Measurements from ENCODE around the gene SEPTIN12. TPM values are rescaled to one million over a fixed set of nuclear protein-coding genes. Genes with fewer than 3 reads are reported as not detected.

SEPTIN12 gene
- total and polyA plus RNA-seq, 10 of the 15 experiments (the other 5 are each of a cell fraction or from before 2014, with no cell fraction given), result not detected

DNA sequence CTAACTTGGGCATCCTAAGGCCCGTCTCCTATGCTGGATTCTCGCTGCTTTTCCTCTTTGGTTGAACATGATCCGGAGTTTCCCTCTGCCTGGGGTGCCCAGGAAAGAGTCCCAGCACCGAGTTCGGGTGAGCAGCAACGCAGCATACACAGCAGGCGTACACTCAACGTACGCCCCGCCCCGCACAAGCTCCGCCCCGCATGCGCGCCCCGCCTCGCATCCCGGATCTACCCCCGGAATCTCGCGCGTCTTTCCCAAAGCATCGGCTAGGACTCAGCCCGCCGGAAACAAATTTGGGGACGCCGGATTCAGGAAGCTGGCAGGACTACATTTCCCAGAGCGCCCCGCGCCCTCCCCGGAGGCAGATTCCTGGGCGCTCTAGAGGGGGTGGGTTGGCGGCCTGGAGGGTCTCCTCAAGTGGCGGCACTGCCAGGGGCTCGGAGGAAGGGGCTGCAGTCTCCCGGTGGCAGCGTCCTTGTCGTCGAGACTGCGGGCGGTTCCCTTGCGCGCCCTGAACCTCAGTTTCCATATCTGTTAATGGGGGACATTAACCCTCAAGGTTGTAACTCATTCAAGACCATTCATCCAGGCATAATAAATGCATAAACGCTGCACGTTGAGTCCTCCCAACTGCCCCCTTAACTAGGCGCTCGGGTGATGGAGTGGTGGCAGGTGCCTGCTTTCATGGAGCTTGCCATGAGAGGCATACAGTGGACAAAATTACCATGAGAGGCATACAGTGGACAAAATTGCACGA, 19.4 kb downstream of the SEPTIN12 start (continued):
- TF ChIP-seq, protein P1, sequence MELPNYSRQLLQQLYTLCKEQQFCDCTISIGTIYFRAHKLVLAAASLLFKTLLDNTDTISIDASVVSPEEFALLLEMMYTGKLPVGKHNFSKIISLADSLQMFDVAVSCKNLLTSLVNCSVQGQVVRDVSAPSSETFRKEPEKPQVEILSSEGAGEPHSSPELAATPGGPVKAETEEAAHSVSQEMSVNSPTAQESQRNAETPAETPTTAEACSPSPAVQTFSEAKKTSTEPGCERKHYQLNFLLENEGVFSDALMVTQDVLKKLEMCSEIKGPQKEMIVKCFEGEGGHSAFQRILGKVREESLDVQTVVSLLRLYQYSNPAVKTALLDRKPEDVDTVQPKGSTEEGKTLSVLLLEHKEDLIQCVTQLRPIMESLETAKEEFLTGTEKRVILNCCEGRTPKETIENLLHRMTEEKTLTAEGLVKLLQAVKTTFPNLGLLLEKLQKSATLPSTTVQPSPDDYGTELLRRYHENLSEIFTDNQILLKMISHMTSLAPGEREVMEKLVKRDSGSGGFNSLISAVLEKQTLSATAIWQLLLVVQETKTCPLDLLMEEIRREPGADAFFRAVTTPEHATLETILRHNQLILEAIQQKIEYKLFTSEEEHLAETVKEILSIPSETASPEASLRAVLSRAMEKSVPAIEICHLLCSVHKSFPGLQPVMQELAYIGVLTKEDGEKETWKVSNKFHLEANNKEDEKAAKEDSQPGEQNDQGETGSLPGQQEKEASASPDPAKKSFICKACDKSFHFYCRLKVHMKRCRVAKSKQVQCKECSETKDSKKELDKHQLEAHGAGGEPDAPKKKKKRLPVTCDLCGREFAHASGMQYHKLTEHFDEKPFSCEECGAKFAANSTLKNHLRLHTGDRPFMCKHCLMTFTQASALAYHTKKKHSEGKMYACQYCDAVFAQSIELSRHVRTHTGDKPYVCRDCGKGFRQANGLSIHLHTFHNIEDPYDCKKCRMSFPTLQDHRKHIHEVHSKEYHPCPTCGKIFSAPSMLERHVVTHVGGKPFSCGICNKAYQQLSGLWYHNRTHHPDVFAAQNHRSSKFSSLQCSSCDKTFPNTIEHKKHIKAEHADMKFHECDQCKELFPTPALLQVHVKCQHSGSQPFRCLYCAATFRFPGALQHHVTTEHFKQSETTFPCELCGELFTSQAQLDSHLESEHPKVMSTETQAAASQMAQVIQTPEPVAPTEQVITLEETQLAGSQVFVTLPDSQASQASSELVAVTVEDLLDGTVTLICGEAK (IDR thresholded peaks at IDR 0.05; ENCODE audit: borderline replicate concordance), result peak; percentile 79; the same call in 1 of the 2 replicates
- no peak for TF ChIP-seq FOXK2 (IDR thresholded peaks at IDR 0.05)
- 0 out of 2 replicates have a peak, but pooled peaks have one; percentile 28 for TF ChIP-seq KDM1A (IDR thresholded peaks at IDR 0.05; ENCODE audit: borderline replicate concordance)
- TF ChIP-seq LARP7 (IDR thresholded peaks at IDR 0.05), result peak; percentile 23; the same call in 1 of the 2 replicates
- TF ChIP-seq YBX1 (IDR thresholded peaks at IDR 0.05), result no peak
- no peak for TF ChIP-seq ASH2L (IDR thresholded peaks at IDR 0.05; ENCODE audit: borderline replicate concordance, low read depth)
- TF ChIP-seq ZNF274 (IDR thresholded peaks at IDR 0.05; ENCODE audit: insufficient read depth, insufficient read length), result no peak
- TF ChIP-seq ZNF384 (IDR thresholded peaks at IDR 0.05; ENCODE audit: borderline replicate concordance, low read depth, low read length), result no peak
- TF ChIP-seq IRF4 (IDR thresholded peaks at IDR 0.05; ENCODE audit: low read depth, low read length), result no peak
- TF ChIP-seq PML (IDR thresholded peaks at IDR 0.05; ENCODE audit: low read length), result no peak
- TF ChIP-seq NRF1 (conservative IDR thresholded peaks at IDR 0.05; ENCODE audit: low read depth, low read length), result peak; percentile 64
- TF ChIP-seq NFYA (IDR thresholded peaks at IDR 0.05; ENCODE audit: borderline replicate concordance, low read depth, low read length), result no peak
- TF ChIP-seq, protein P2, sequence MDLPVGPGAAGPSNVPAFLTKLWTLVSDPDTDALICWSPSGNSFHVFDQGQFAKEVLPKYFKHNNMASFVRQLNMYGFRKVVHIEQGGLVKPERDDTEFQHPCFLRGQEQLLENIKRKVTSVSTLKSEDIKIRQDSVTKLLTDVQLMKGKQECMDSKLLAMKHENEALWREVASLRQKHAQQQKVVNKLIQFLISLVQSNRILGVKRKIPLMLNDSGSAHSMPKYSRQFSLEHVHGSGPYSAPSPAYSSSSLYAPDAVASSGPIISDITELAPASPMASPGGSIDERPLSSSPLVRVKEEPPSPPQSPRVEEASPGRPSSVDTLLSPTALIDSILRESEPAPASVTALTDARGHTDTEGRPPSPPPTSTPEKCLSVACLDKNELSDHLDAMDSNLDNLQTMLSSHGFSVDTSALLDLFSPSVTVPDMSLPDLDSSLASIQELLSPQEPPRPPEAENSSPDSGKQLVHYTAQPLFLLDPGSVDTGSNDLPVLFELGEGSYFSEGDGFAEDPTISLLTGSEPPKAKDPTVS (IDR thresholded peaks at IDR 0.05; ENCODE audit: low read depth, low read length), result no peak
- peak; percentile 80 for TF ChIP-seq SIX5 (IDR thresholded peaks at IDR 0.05; ENCODE audit: low read depth, low read length, severe bottlenecking)
- TF ChIP-seq TAF1 (IDR thresholded peaks at IDR 0.05; ENCODE audit: borderline replicate concordance, low read depth, low read length), result 0 out of 2 replicates have a peak, but pooled peaks have one; percentile 33
- TF ChIP-seq ZZZ3 (IDR thresholded peaks at IDR 0.05; ENCODE audit: control insufficient read depth, insufficient read length, low read depth), result no peak
- no peak for TF ChIP-seq EP300 (IDR thresholded peaks at IDR 0.05; ENCODE audit: borderline replicate concordance in 1 of 2, control insufficient read depth in 1 of 2, low read depth in 2 of 2, low read length in 2 of 2)
- TF ChIP-seq JUND (IDR thresholded peaks at IDR 0.05; ENCODE audit: low read depth, low read length), result no peak
- TF ChIP-seq, protein P3, sequence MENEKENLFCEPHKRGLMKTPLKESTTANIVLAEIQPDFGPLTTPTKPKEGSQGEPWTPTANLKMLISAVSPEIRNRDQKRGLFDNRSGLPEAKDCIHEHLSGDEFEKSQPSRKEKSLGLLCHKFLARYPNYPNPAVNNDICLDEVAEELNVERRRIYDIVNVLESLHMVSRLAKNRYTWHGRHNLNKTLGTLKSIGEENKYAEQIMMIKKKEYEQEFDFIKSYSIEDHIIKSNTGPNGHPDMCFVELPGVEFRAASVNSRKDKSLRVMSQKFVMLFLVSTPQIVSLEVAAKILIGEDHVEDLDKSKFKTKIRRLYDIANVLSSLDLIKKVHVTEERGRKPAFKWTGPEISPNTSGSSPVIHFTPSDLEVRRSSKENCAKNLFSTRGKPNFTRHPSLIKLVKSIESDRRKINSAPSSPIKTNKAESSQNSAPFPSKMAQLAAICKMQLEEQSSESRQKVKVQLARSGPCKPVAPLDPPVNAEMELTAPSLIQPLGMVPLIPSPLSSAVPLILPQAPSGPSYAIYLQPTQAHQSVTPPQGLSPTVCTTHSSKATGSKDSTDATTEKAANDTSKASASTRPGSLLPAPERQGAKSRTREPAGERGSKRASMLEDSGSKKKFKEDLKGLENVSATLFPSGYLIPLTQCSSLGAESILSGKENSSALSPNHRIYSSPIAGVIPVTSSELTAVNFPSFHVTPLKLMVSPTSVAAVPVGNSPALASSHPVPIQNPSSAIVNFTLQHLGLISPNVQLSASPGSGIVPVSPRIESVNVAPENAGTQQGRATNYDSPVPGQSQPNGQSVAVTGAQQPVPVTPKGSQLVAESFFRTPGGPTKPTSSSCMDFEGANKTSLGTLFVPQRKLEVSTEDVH (IDR thresholded peaks at IDR 0.05; ENCODE audit: low read depth, partially characterized antibody), result no peak
- TF ChIP-seq, protein P4, sequence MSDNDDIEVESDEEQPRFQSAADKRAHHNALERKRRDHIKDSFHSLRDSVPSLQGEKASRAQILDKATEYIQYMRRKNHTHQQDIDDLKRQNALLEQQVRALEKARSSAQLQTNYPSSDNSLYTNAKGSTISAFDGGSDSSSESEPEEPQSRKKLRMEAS (IDR thresholded peaks at IDR 0.05; ENCODE audit: low read depth, low read length), result peak; percentile 49; the same call in 1 of the 2 replicates
- TF ChIP-seq IKZF1 (conservative IDR thresholded peaks at IDR 0.05), result peak; percentile 97
